Esophagus muscularis mucosa (tissue), 4 donors: Measurements from ENCODE around the gene HAUS1. TPM values are rescaled to one million over a fixed set of nuclear protein-coding genes. Genes with fewer than 3 reads are reported as not detected.

Experiments used
- DNase-seq: peaks from one replicate; pipeline ENCODE4 v3.0.0-alpha.2; 2017; ENCODE audit errors: extremely low spot score
- H3K27ac ChIP-seq, 4 donors: fragments of 200-600 bp; sonication (generic); replicated peaks in 1 of 4; 1 replicate in 3 of 4; 2 replicates in 1 of 4; pipeline ENCODE4 v1.5.1; 2016 to 2019; ENCODE audit warnings: mild to moderate bottlenecking in 1 of 4
- H3K27me3 ChIP-seq, 4 donors: fragments of 200-600 bp; sonication (generic); one replicate each; pipeline versions ENCODE4 v1.5.1 to v1.6.0; 2016 to 2019
- H3K36me3 ChIP-seq, 4 donors: fragments of 200-600 bp; sonication (generic); one replicate each; pipeline ENCODE4 v1.5.1; 2016 to 2019
- H3K4me1 ChIP-seq, 4 donors: fragments of 200-600 bp; sonication (generic); one replicate each; pipeline ENCODE4 v1.5.1; 2016 to 2019
- H3K4me3 ChIP-seq, 4 donors: fragments of 200-600 bp; sonication (generic); 1 replicate in 2 of 4; 2 replicates in 2 of 4; pipeline ENCODE4 v1.5.1; 2016 to 2019; ENCODE audit warnings: mild to moderate bottlenecking in 4 of 4, moderate library complexity in 1 of 4
- H3K9me3 ChIP-seq, 4 donors: fragments of 200-600 bp; sonication (generic); 1 replicate in 3 of 4; 2 replicates in 1 of 4; pipeline ENCODE4 v1.5.1; 2016 to 2019
- EP300 ChIP-seq: sonication (generic); formaldehyde crosslinking; IDR thresholded peaks from one replicate; pipeline ENCODE4 v1.6.1; 2017; ENCODE audit warnings: antibody characterized with exemption
- POLR2A ChIP-seq: fragments of 450-650 bp; IDR thresholded peaks from one replicate; pipeline ENCODE4 v1.6.1; 2017; ENCODE audit warnings: antibody characterized with exemption, moderate library complexity, mild to moderate bottlenecking, low read depth
- POLR2AphosphoS5 ChIP-seq, 2 donors: sonication (generic); formaldehyde crosslinking; IDR thresholded peaks; one replicate each; pipeline ENCODE4 v1.6.1; 2017; ENCODE audit warnings: antibody characterized with exemption in 2 of 2
- WGBS: methylation state at CpG from one replicate; pipeline ENCODE4 v1.1.5; 2018; 5-methylcytosine and 5-hydroxymethylcytosine counted together
- intact Hi-C: fragments of 100-400 bp; cut with DNase I; formaldehyde crosslinking; loops from one replicate; pipeline ENCODE4 v1.15.1; 2023
- total RNA-seq, 4 donors: library from RNA; depleted of rRNA; stranded (reverse); fragments of >200 nt; gene quantifications; one replicate each; pipeline versions ENCODE4 v1.1.0 to v1.2.1, GENCODE V29; 2016
- TF ChIP-seq, protein P1 (sequence below), 3 experiments: fragments of 200-600 bp in 2 of 3; fragments of 450-650 bp in 1 of 3; sonication (generic) in 2 of 3; IDR thresholded peaks; one replicate each; pipeline ENCODE4 v1.5.1; 2017 to 2019; ENCODE audit warnings: antibody characterized with exemption in 3 of 3, mild to moderate bottlenecking in 2 of 3, moderate library complexity in 1 of 3

Gene HAUS1
- total RNA-seq, 4 donors from 2014 or later = 31.9 to 48.3 (median 34.8) TPM

DNA sequence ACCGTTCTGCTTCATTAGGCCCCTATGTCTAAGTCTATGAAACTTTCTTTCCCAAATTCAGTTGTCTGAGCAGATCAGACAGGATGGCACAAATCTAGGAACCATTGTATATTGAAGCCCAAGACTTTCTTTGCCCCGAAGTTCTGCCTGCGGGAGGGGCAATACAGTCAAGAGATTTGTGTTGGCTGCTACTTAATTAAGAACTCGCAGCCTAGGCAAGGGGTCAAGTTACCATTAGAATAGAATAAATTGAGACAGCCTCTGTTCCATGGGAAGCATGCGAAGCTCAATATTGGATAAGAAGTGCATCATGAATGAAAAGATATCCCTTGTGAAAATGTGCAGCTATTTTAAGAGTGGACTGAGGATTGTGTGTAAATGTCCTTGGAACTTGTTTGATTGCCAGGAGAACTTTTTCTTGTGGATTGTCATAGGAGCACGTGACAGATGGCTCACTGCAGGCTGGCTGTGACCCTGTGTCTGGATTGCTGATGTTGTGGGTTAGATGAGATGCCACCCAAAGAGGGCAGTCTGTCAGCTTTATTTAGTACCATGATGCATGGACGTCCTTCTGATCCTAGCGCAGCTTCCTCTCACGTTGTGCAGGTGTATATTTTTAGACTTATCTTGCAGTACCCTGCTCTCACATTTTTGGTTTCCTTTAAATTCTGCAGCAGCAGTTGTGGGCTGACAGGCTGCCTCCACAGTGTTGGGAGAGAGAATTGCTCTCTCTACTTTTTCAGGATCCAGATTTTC is 30.9 kb downstream of the HAUS1 start:
- no peak overlapping the region for H3K27ac ChIP-seq
- no peaks in the 10 kb centered on the region for H3K9me3 ChIP-seq
- DNase-seq = no peak
- TF ChIP-seq POLR2AphosphoS5 (IDR thresholded peaks at IDR 0.05) = no peak
- TF ChIP-seq EP300 = no peak
- TF ChIP-seq, protein P1, sequence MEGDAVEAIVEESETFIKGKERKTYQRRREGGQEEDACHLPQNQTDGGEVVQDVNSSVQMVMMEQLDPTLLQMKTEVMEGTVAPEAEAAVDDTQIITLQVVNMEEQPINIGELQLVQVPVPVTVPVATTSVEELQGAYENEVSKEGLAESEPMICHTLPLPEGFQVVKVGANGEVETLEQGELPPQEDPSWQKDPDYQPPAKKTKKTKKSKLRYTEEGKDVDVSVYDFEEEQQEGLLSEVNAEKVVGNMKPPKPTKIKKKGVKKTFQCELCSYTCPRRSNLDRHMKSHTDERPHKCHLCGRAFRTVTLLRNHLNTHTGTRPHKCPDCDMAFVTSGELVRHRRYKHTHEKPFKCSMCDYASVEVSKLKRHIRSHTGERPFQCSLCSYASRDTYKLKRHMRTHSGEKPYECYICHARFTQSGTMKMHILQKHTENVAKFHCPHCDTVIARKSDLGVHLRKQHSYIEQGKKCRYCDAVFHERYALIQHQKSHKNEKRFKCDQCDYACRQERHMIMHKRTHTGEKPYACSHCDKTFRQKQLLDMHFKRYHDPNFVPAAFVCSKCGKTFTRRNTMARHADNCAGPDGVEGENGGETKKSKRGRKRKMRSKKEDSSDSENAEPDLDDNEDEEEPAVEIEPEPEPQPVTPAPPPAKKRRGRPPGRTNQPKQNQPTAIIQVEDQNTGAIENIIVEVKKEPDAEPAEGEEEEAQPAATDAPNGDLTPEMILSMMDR (IDR thresholded peaks at IDR 0.05) = no peak
- no peak for TF ChIP-seq POLR2A
- no peaks in the 10 kb centered on the region for H3K27me3 ChIP-seq
- peaks cover 0 to 20% (median 12%) of the 10 kb centered on the region in 4 donors for H3K36me3 ChIP-seq
- intact Hi-C loops = no loop called here
- H3K4me3 ChIP-seq = no peak overlapping the region
- 67% methylated on average over 9 of the region's 9 CpGs for WGBS
- no peaks in the 10 kb centered on the region for H3K4me1 ChIP-seq

- no peak overlapping the region for H3K4me3 ChIP-seq
- TF ChIP-seq, protein P1 (IDR thresholded peaks at IDR 0.05) = no peak
- TF ChIP-seq POLR2AphosphoS5 (IDR thresholded peaks at IDR 0.05) (no peak), EP300 (no peak), POLR2A (no peak)
- no peak for DNase-seq
- intact Hi-C loops = no loop called here
- 96% methylated on average over 4 of the region's 4 CpGs for WGBS
- H3K9me3 ChIP-seq = no peaks in the 10 kb centered on the region
- no peaks in the 10 kb centered on the region for H3K27me3 ChIP-seq
- H3K36me3 ChIP-seq = no peaks in the 10 kb centered on the region
- no peaks in the 10 kb centered on the region for H3K4me1 ChIP-seq
- H3K27ac ChIP-seq = no peak overlapping the region
These were observed 36.0 kb downstream of the HAUS1 start for GRCh38 chr18:46140173-46140572.

GRCh38 chr18:46141199-46141598 is 37.0 kb downstream of the HAUS1 start:
- intact Hi-C loops = no loop called here
- no peaks in the 10 kb centered on the region for H3K36me3 ChIP-seq
- WGBS = 90% methylated on average over 4 of the region's 4 CpGs

DNA sequence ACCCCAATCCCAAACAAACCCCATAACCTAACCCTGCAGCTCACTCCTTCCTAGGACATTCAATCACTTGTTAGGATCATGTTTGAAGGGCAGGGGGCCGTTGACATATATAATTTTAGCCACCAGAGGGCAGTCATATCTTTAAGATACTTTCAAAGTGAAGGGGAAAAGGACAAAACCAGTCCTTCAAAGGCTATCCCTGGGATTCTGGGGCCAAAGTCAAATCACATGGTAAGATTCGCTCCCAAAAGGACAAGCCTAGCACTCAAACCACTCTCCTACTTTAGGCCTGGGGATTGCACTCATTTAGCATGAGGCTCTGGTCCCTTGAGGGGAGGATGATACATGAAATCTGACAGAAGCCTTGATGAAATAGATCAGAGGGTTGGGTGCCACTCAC is 44.6 kb downstream of the HAUS1 start:
- intact Hi-C loops = loop anchor here (5.0 kb wide), 1 partner anchor 508 kb away; the partner anchor contains the start of gene LOXHD1
- TF ChIP-seq, protein P1 (IDR thresholded peaks at IDR 0.05) = peak; percentile 60 to 68 (median 60)
- TF ChIP-seq POLR2A = no peak
- no peaks in the 10 kb centered on the region for H3K27me3 ChIP-seq
- no peak for DNase-seq
- no peaks in the 10 kb centered on the region for H3K36me3 ChIP-seq
- no peaks in the 10 kb centered on the region for H3K9me3 ChIP-seq
- no peak overlapping the region for H3K27ac ChIP-seq
- peaks cover 0 to 6% (median 0%) of the 10 kb centered on the region in 4 donors for H3K4me1 ChIP-seq
- H3K4me3 ChIP-seq = no peak overlapping the region
- WGBS = 22% methylated on average over 2 of the region's 2 CpGs

More at GRCh38 chr18:46141199-46141598, 37.0 kb downstream of the HAUS1 start:
- TF ChIP-seq, protein P1 (IDR thresholded peaks at IDR 0.05) = no peak
- no peak for TF ChIP-seq POLR2AphosphoS5 (IDR thresholded peaks at IDR 0.05)
- no peak for TF ChIP-seq POLR2A
- no peak for TF ChIP-seq EP300
- Histone ChIP-seq H3K9me3 (no peaks in the 10 kb centered on the region), H3K4me1 (no peaks in the 10 kb centered on the region), H3K4me3 (no peak overlapping the region), H3K27ac (no peak overlapping the region), H3K27me3 (no peaks in the 10 kb centered on the region)
- DNase-seq = no peak

GRCh38 chr18:46152436-46152807 is 48.2 kb downstream of the HAUS1 start:
- TF ChIP-seq POLR2AphosphoS5 (IDR thresholded peaks at IDR 0.05) (no peak), EP300 (no peak), POLR2A (no peak)
- TF ChIP-seq, protein P1 (IDR thresholded peaks at IDR 0.05) = no peak
- Histone ChIP-seq H3K4me1 (peaks cover 0 to 6% (median 0%) of the 10 kb centered on the region in 4 donors), H3K36me3 (no peaks in the 10 kb centered on the region), H3K4me3 (no peak overlapping the region), H3K27me3 (no peaks in the 10 kb centered on the region), H3K27ac (no peak overlapping the region), H3K9me3 (no peaks in the 10 kb centered on the region)
- intact Hi-C loops = no loop called here
- DNase-seq = no peak
- 61% methylated on average over 7 of the region's 7 CpGs for WGBS
